Astrocyte of the hippocampus (primary cell): ENCODE data around the gene UVSSA.
"Not testable (repeated sequence)": the region's sequence is repeated elsewhere in the genome, so short reads cannot be mapped to it uniquely, and the experiment has no call there.

Experiments used
- DNase-seq: peaks from one replicate; pipeline ENCODE4 v3.0.0; 2011; ENCODE audit warnings: low read depth, low spot score

UVSSA gene

DNA sequence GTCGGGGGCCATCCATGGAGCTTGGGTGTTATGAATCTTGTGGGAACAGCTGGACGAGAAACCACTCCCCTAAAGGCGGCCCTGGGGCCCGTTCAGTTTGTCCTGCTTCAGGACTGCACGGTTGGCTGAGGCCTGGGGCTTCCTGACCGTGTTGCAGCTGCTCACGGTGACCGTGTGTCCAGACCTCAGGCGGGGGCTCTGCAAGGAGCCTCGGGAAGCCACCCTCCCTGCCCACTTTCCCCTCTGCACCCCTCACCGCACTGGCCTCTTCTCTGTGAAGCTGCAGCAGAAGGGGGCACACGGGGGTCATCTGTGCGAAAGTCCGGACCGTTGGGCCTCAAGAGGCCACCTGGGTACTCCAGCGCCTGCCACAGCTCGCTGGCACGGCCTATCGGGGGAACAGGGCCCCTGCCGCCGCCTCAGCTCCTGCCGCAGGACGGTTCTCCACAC lies 29.4 kb downstream of the UVSSA start:
- no peak for DNase-seq

DNA sequence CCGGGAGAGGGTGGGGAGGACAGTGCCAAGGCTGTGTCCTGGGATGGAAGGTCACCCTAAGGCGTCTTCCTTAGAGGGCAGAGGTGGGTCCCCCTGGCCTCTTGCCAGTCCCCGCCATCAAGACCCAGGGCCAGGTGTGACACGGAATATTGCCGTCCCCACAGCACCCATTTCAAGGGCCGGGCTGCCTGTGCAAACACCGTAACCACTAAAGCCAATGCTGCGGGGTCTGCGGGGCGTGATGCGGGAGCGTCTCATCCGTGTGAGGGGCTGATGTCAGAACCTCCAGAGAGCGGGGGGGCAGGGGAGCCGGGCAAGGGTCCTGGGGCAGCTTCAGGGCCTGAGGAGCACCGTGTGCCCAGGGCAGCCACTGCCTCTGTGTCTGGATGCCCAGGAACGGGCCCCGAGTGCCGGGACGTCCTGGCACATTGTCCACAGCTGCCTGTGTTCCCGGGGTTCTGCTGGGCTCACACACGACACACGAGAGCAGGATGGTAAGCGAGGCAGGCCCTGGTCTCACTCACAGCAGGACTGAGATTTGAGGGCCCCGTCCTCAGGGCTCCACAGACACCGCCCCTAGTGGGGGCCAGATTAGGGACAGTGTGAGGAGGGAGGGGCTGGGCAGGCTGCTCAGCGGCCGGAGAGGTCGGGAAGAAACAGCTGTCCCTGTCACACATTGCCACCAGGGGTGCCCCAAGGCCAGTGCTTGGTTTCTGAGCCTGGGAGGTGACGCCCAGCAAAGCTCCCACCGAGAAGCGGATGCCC lies 30.0 kb downstream of the UVSSA start:
- DNase-seq: no peak

DNA sequence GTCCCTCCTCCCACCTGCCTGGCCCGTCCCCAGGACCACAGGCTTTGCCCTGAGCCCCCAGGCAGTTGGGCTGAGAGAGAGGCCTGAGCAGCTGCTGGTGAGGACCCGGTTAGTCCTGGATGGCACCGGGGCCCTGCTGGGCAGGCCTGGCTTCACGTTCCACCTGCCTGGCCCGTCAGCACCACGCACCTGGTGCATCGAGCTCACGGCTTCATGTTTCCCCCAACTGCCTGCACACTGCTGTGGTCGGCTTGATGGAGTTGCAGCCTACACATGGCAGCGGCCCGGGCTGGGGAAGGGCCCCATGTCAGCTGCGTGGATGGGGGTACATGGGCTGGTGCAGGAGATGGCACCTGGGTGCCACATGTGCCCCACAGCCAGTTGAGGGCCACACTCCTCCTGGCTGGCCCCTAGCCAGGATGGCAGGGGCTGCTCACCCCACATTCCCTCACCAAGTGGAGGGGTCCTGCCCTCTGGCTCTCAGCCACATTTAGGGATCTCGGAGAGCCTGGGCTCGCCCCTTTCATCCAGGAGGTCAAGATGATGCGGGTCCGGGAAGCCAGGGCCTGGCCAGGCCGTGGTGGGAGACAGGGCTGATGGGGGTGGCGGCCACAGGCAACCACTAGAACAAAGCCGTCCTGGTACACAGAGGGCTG lies 30.7 kb downstream of the UVSSA start:
- DNase-seq: no peak

DNA sequence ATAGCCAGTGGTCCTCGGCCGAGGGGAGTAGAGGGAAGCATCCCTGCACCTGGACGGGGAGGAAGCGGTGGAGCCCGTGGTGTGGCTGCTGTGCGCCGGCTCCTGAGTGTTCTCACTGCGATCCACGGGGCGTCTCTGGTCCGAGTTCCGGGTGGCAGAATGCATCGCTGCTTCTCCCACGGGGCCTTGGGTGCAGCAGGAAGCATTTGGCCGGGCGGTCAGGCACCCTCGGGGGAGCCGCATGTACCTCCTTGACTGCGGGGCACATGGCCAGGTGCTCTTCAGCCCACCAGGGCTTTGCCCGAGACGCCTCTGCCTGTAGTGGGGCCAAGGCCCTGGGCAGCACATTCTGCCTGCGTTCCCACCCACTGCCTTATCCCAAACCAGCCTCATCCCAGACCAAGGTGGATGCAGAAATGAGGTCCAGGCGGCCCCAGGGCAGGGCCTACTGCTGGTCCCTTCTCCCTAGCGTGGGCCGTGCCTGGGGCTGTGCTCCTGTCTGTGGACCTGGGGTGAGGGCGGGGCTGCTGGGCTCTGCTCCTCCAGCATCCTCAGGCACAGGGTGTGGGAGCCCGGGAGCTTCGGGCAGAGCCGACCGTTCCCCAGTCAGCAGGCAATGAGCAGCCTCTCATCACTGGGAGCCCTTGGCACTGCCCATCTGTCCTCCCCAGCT lies 31.7 kb downstream of the UVSSA start:
- no peak for DNase-seq

DNA sequence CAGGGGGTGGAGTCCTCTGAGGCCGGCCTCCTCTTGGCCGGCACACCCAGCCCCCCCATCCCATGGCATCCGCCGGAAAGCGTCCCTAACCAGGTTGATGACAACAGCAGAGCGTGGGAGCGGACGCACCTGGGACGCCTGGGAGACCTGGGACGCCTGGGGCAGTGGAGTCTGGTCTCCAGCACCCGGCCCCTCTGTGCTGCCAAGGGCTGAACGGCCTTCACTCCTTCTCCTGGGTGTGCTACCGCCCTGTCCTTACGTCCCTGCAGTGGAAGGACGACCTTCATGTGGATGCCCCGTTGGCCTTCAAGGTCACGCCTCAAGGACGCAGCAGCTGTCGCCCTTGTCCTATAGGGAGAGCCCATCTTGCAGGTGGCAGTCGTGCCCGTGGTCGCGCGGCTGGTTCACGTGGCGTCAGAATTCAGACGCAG lies 32.4 kb downstream of the UVSSA start:
- no peak for DNase-seq

DNA sequence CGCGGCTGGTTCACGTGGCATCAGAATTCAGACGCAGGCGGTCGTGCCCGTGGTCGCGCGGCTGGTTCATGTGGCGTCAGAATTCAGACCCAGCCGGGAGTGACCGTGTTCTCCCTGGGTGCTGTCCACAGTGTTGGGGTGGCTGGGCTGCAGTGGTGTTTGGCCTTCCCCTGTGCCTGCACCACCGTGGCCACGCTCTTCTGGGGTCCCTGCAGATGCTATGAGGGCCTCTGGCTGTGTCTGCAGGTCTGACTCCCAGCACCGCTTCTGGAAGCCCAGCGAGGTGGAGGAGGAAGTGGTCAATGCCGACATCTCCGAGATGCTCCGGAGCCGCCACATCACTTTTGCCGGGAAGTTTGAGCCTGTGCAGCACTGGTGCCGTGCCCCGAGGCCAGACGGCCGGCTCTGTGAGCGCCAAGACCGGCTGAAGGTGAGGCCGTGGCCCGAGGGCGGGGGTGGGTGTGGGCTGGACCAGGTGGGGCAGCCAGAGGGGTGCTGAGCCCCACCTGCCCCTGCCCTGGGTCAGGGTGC lies 32.9 kb downstream of the UVSSA start:
- no peak for DNase-seq

DNA sequence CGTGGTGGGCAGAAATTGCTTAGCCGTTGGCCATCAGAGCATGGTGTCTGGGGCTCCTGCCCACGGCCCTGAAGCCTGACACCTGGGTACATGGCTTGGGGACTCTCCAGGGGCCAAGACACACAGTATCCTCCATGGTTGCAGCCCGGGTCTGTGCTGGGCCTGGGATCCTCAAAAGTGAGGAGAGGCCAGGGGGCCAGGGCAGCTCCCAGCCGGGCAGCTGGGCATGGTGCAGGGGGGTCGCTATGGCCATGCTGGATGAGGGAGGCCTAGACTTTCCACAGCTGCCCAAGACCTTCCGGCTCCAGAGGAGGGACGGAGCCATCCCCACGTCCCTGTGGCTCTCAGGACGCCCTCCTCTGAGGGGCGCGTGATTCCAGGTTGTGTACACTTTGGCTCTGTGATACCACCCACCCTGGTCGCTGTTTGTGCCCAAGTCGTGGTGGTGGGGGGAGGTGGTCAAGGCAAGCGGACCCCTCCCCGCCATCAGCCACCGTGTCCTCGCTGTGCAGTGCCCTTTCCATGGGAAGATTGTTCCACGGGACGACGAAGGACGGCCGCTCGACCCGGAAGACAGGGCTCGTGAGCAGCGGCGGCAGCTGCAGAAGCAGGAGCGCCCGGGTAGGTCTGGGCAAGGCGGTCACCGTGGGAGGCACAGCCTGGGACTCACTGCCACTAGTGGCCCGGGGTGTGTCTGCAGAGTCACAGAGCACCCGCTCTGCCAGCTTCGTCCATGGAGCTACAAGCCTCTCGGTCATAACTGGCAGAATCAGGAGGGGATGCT lies 33.6 kb downstream of the UVSSA start:
- no peak for DNase-seq

DNA sequence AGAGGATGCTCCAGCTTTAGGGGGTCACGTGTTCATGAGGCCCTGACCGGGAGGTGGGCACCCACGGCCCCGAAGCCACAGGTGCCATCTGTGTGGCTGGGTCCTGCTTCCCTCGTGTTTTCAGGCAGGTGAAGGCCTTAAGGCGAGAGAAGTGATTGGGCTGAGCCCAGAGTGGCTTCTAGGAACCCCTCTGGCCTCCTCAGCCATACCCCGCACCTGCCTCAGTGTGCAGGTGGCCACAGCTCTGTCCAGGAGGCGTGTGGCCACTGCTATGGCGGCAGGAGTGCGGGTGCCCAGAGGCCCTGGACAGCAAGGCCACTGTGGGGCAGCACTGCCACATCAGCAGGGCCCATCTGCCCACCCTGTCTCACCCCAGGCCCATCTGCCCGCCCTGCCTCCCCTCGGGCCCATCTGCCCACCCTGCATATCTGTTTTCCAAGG lies 34.2 kb downstream of the UVSSA start:
- DNase-seq: no peak

DNA sequence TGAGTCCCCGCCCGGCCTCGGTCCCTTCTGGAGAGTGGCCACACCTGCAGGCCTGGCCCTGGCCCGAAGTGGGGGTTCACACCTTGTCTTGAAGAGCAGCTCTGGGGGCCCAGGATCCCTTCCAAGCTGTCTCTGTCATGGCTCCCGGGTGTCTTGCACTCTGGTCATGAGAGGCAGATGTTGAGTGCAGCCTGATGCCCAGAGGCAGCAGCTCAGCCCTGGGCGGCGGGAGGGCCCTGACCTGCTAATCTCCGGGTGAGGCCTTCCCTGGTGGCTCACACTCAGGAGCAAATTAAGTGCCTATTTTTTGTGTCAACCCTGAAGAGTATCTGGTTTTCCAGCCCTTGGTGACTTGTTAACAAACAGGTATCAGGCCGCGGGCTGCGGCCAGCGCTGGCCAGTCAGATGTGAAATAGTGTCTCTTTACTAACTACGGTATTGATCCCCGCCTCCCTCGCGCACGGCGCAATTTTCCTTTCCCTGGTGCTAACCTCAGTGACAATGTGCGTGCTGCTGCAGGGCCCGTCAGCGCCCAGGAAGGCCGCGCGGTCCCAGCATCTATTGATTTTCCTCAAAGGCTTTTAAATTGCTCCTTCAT lies 35.0 kb downstream of the UVSSA start:
- no peak for DNase-seq

DNA sequence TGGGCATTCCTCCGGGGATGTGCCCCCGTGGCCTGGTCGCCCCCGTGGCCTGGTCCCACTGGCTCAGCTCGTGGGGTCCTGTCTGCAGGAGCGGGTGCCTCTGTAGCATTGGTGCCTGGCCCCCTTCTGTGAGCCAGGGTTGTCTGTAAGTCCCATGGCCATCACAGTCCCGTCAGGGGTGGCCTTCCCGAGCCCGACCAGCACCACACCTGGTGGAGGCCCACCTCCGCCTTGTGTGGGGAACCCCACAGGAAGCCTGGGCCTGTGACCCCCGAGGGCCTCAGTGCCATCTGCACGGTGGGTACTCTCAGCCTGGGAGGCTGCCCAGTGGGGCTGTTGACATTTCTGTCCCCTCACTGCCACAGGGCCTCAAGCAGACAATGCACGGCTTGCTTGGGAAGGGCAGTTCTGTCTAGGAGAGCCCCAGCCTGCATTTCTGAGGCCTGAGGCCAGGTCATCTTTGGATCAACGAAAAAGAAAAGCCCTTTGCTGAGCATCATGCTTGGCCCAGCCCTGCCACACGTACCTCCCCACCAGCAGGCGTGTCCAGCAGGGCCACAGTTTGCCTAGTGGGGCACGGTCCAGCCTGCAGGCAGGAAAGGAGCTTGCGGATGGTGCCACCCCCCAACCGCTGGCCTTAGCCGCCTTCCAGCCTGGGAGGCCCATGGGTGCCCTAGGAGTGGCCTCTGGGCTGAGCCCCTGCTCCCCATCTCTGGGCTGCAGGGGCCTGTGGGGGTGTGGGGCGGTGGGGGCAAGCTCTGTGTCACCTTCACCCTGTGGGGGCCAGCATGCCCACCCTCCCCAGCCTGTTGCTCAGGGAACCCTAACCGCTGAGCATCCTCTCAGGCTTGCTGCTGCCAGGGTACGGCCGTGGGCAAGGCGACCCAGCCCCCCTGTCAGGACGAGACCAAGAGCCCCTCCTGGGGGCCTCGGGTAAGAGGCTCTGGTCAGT lies 36.0 kb downstream of the UVSSA start:
- DNase-seq: no peak

DNA sequence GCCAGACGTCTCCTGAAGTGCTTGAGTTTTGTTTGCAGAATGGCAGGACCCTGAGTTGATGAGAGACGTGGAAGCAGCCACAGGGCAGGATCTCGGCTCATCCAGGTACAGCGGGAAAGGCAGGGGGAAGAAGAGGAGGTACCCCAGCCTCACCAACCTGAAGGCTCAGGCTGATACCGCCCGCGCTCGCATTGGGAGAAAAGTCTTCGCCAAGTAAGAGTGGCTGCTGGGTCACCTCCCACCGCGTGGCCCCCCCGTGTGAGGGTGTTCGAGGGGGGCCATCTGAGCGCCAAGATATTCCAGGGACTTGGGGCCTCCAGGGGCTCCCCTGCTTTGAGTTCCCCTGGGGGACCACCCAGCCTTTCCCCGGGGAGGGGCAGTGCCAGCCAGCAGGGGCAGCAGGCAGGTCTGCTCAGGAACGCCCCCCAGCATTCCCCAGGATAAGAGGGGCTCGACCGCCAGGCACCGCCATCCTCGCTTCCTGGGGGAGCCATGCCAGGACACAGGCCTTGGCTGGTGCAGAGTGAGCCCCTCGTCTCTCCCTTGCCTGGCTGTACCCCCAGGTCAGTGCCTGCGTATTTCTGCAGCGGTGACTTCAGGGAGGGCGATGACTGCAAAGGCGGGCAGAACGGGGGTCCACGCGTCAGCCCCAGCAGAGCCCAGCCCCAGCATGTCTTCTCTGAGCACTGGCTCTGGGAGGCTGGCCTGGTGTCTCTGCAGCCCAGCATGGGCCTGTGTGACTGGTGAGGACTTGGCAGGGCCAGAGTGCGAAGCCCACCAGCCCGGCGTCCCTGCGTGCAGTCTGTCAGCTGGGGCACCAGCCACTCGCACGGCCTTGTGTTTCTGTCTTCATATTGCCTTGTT lies 37.0 kb downstream of the UVSSA start:
- DNase-seq: no peak

DNA sequence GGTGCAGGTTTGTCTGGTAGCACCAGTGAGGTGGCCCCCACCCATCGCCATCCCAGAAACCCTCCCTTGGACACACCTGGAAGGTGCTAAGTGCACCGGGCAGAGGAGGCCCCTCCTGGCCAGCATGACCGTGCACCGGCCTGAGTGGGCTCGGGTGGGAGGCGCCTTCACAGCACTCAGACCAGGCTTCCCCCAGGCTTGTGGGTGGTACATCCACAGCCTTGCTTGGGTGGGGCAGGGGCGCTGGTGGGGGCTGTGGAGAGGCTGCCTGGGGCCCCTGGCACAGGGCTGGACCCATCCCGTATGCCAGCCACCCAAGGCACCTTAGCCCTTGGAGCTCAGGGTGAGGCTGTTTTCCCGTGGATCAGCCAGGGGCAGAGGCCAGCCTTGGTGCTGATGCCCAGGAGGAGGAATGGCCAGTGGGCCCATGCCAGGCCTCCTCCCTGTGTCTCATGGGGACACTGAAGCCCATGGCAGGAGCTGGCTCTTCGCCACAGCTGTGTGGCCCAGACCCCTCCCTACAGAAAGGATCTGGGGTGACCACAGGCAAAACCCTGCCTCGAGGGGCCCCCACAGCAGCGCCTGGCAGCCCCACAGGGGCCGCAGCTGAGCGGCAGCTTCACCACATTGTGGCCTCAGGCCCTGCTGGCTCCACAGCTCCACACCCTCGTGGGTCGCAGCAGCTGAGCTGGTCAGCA lies 37.8 kb downstream of the UVSSA start:
- DNase-seq: no peak

DNA sequence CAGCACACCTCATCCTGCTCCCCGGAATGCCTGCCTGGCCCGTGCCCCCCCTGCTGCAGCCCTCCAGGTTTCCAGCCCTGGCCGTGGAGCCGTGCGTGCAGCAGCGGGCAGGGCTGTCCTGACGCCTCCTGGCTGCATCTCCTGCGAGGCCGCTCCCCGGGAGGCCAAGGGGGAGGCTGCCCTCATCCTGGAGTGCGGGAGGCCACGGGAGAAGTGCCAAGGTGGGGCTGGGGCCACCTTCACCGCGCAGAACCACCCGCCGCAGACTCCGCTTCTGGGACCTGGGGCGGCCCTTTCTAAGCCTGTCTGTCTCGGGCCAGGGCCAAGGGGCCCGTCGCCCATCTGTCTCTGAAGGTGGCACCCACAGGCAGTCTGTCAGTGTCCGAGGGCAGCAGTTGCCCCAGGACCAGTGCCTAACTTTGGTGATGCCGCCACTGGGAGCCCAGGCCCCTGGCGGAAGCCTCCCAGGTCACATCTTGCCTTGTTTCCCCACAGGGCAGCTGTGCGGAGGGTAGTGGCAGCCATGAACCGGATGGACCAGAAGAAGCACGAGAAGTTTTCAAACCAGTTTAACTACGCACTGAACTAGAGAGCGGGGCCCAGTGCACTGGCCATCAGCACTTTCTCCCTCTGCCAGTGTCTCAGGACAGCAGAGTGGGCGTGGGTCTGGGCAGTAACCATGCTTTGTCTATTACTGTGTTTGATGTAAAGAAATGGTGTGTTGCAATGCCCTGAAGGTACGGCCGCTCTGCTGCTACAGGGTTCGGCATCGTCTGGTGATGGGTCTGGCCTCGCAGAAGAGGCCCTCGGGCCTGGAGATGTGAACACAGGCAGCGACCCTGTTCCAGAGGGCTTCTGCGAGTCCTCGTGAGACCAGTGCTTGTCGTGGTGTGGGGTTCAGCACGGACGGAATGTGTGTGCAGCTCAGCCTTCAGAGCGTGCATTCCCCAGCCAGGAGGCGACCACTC lies 38.6 kb downstream of the UVSSA start:
- no peak for DNase-seq

DNA sequence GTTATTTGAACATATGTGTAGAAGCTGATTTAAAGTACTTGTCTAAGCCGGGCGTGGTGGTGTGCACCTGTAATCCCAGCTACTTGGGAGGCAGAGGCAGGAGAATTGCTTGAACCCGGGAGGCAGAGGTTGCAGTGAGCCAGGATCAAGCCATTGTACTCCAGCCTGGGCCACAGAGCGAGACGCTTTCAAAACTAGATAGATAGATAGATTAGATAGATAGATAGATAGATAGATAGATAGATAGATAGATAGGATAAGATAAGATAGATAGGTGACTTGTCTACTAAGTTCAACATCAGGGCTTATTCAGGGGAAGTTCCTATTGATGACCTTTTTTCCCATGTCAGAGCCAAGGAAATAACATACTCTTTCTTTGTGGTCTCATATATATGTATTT lies 46.4 kb downstream of the UVSSA start:
- not testable (repeated sequence) for DNase-seq

DNA sequence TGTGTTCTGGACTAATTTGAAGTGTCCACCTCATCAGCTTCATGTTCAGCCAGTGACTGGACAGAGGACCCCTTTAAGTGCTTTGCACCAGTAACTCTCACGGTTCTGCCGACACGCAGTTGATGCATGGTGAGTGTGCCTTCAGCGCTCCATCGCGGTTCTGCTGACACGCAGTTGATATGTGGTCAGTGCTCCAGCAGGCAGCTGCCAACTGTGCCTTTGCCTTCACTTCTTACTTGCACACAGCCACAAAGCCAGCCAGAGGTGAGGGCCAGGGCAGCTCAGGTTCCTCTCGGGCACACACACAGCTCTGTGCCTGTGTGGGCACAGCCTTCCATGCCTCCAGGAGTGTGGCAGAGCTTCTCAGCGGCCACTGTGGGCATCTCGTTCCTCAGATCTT lies 46.9 kb downstream of the UVSSA start:
- no peak for DNase-seq

DNA sequence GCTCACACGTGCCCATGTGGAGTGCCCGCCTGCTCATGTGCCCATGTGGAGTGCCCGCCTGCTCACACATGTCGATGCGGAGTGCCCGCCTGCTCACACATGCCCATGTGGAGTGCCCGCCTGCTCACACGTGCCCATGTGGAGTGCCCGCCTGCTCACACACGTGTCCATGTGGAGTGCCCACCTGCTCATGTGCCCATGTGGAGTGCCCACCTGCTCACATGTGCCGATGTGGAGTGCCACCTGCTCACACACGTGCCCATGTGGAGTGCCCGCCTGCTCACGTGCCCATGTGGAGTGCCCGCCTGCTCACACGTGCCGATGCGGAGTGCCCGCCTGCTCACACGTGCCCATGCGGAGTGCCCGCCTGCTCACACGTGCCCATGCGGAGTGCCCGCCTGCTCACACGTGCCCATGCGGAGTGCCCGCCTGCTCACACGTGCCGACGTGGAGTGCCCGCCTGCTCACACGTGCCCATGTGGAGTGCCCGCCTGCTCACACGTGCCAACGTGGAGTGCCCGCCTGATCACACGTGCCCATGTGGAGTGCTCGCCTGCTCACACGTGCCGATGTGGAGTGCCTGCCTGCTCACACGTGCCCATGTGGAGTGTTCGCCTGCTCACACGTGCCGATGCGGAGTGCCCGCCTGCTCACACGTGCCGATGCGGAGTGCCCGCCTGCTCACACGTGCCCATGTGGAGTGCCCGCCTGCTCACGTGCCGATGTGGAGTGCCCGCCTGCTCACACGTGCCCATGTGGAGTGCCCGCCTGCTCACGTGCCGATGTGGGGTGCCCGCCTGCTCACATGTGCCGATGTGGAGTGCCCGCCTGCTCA lies 47.8 kb downstream of the UVSSA start:
- not testable (repeated sequence) for DNase-seq
